Small intestine (tissue), 7 donors: Measurements from ENCODE around the gene CGB2. TPM values are rescaled to one million over a fixed set of nuclear protein-coding genes. Genes with fewer than 3 reads are reported as not detected.
"Not testable (repeated sequence)": the region's sequence is repeated elsewhere in the genome, so short reads cannot be mapped to it uniquely, and the experiment has no call there.

Experiments
- DNase-seq, 2 donors: peaks; one replicate each; pipeline versions ENCODE4 v3.0.0 to v3.0.0-alpha.2; 2013
- FAIRE-seq: peaks from 2 replicates; lab custom pipeline; 2012; peaks lifted over from hg19 to GRCh38; lab: Jason Lieb, UNC
- H3K27ac ChIP-seq, 3 donors: one replicate each; pipeline ENCODE4 v1.5.1; 2013; ENCODE audit warnings: low read length in 2 of 3, mild to moderate bottlenecking in 2 of 3, control low read depth in 1 of 3, inconsistent platforms in 1 of 3, low read depth in 1 of 3, moderate library complexity in 1 of 3
- H3K27me3 ChIP-seq, 3 donors: one replicate each; pipeline ENCODE4 v1.6.1; 2013; ENCODE audit warnings: low read length in 3 of 3, inconsistent platforms in 1 of 3; ENCODE audit not compliant: control insufficient read depth in 3 of 3, insufficient read depth in 3 of 3
- H3K36me3 ChIP-seq, 3 donors: one replicate each; pipeline ENCODE4 v1.6.1; 2013; ENCODE audit warnings: low read length in 3 of 3, inconsistent platforms in 1 of 3, low read depth in 1 of 3, mild to moderate bottlenecking in 1 of 3, moderate library complexity in 1 of 3; ENCODE audit not compliant: control insufficient read depth in 3 of 3, insufficient read depth in 2 of 3
- H3K4me1 ChIP-seq, 3 donors: one replicate each; pipeline ENCODE4 v1.6.1; 2013; ENCODE audit warnings: low read length in 2 of 3, inconsistent platforms in 1 of 3, low read depth in 1 of 3, mild to moderate bottlenecking in 1 of 3, moderate library complexity in 1 of 3; ENCODE audit not compliant: control insufficient read depth in 3 of 3, insufficient read depth in 2 of 3
- H3K4me3 ChIP-seq, 3 donors: one replicate each; pipeline ENCODE4 v1.5.1; 2013; ENCODE audit warnings: low read length in 3 of 3, control low read depth in 1 of 3, inconsistent platforms in 1 of 3, low read depth in 1 of 3, mild to moderate bottlenecking in 1 of 3, moderate library complexity in 1 of 3
- H3K9me3 ChIP-seq, 2 donors: one replicate each; pipeline ENCODE4 v1.6.1; 2013; ENCODE audit warnings: low read depth in 1 of 2, low read length in 1 of 2; ENCODE audit not compliant: control insufficient read depth in 2 of 2, insufficient read depth in 1 of 2
- WGBS, 3 donors: extraction: QIAGEN DNeasy Blood & Tissue Kit; methylation state at CpG; one replicate each; pipeline ENCODE4 v1.1.7; 2013; 5-methylcytosine and 5-hydroxymethylcytosine counted together
- polyA plus RNA-seq, 4 donors: library from polyadenylated mRNA; stranded (reverse) in 3 of 4; unstranded in 1 of 4; fragments of 200-250 nt in 3 of 4; fragments of 120-200 nt in 1 of 4; gene quantifications; one replicate each; pipeline versions ENCODE4 v1.2.1 to v1.2.3, GENCODE V29; 2013
- donor health status: healthy with polysubstance abuse.
- donor health status: control.
- donor health status: control.
- donor health status: Bipolar disorder and iron deficiency.
- donor health status: healthy.

Gene CGB2
- polyA plus RNA-seq, 4 donors, result not detected

GRCh38 chr19:49014870-49015255, 16.8 kb upstream of the CGB2 start:
- Histone ChIP-seq H3K9me3 (no peaks in the 10 kb centered on the region), H3K4me3 (no peak overlapping the region), H3K4me1 (peaks cover 0 to 11% (median 4%) of the 10 kb centered on the region in 3 donors), H3K36me3 (peaks cover 5 to 65% (median 7%) of the 10 kb centered on the region in 3 donors), H3K27ac (no peak overlapping the region), H3K27me3 (peaks cover 0 to 15% (median 0%) of the 10 kb centered on the region in 3 donors)
- no peak for DNase-seq
- WGBS, 3 donors, result 93 to 94% (median 93%) methylated on average over 18 of the region's 18 CpGs
- FAIRE-seq, result no peak

GRCh38 chr19:49016067-49016839, 15.4 kb upstream of the CGB2 start:
- FAIRE-seq, result no peak
- no peaks in the 10 kb centered on the region for H3K9me3 ChIP-seq

GRCh38 chr19:49017041-49017665, 14.5 kb upstream of the CGB2 start, which contains the start of gene LHB:
TSS of gene LHB (minus strand) at chr19:49017091. CDS start at chr19:49017081, 10 bp downstream.
- peaks cover 0 to 11% (median 4%) of the 10 kb centered on the region in 3 donors for H3K4me1 ChIP-seq
- FAIRE-seq (no peak), DNase-seq (no peak)
- peak within 1 kb of the TSS; percentile 22 to 55 (median 39) for H3K4me3 ChIP-seq
- H3K9me3 ChIP-seq, result no peaks in the 10 kb centered on the region
- peaks cover 0 to 43% (median 5%) of the 10 kb centered on the region in 3 donors for H3K36me3 ChIP-seq
- H3K27ac ChIP-seq, result peak within 1 kb of the TSS in 2 of 3 donors; percentile 16 to 27
- WGBS, 3 donors, result 60 to 72% (median 65%) methylated on average over 17 of the region's 17 CpGs
- peaks cover 0 to 38% (median 0%) of the 10 kb centered on the region in 3 donors for H3K27me3 ChIP-seq

More at GRCh38 chr19:49016067-49016839, 15.4 kb upstream of the CGB2 start:
- DNase-seq, result no peak
- no peak overlapping the region for H3K4me3 ChIP-seq
- peaks cover 0 to 52% (median 5%) of the 10 kb centered on the region in 3 donors for H3K36me3 ChIP-seq
- peaks cover 0 to 11% (median 4%) of the 10 kb centered on the region in 3 donors for H3K4me1 ChIP-seq
- peaks cover 0 to 29% (median 0%) of the 10 kb centered on the region in 3 donors for H3K27me3 ChIP-seq
- WGBS, 3 donors, result 92 to 95% (median 94%) methylated on average over 21 to 26 of the region's 29 CpGs
- no peak overlapping the region for H3K27ac ChIP-seq

- Histone ChIP-seq H3K27me3 (peaks cover 0 to 39% (median 0%) of the 10 kb centered on the region in 3 donors), H3K4me1 (peaks cover 0 to 11% (median 4%) of the 10 kb centered on the region in 3 donors), H3K36me3 (peaks cover 0 to 37% (median 5%) of the 10 kb centered on the region in 3 donors), H3K9me3 (no peaks in the 10 kb centered on the region), H3K27ac (peak overlapping the region in 1 of 3 donors; percentile 27), H3K4me3 (peak overlapping the region; percentile 22 to 55 (median 39))
- DNase-seq (peak; percentile 77 to 80), FAIRE-seq (no peak)
- 0 to 1% (median 0%) methylated on average over 50 to 62 of the region's 62 CpGs for WGBS, 3 donors
These were observed 13.9 kb upstream of the CGB2 start for GRCh38 chr19:49017666-49018351.

- peaks cover 0 to 11% (median 4%) of the 10 kb centered on the region in 3 donors for H3K4me1 ChIP-seq
- peaks cover 0 to 33% (median 5%) of the 10 kb centered on the region in 3 donors for H3K36me3 ChIP-seq
- FAIRE-seq, H3K27ac ChIP-seq, H3K9me3 ChIP-seq: not testable (repeated sequence)
- peak overlapping the region in 2 of 3 donors; percentile 18 to 55 for H3K4me3 ChIP-seq
- 1 to 4% (median 3%) methylated on average over 43 to 50 of the region's 50 CpGs for WGBS, 3 donors
- H3K27me3 ChIP-seq, result peaks cover 0 to 39% (median 0%) of the 10 kb centered on the region in 3 donors
- DNase-seq, result peak; percentile 40 to 41
These were observed 13.1 kb upstream of the CGB2 start for GRCh38 chr19:49018388-49019241.

- Histone ChIP-seq H3K4me3 (peak overlapping the region in 2 of 3 donors; percentile 19 to 55), H3K4me1 (peaks cover 0 to 11% (median 4%) of the 10 kb centered on the region in 3 donors), H3K9me3 (no peaks in the 10 kb centered on the region), H3K36me3 (peaks cover 0 to 25% (median 5%) of the 10 kb centered on the region in 3 donors), H3K27me3 (peaks cover 0 to 39% (median 0%) of the 10 kb centered on the region in 3 donors), H3K27ac (no peak overlapping the region)
- DNase-seq, result peak; percentile 61 to 81
- 5 to 17% (median 10%) methylated on average over 41 of the region's 41 CpGs for WGBS, 3 donors
- no peak for FAIRE-seq
These were observed 12.3 kb upstream of the CGB2 start for GRCh38 chr19:49019242-49019932.

GRCh38 chr19:49020342-49020741, 11.3 kb upstream of the CGB2 start:
- no peak for DNase-seq
- 42 to 76% (median 44%) methylated on average over 11 of the region's 11 CpGs for WGBS, 3 donors

More at GRCh38 chr19:49020342-49020741, 11.3 kb upstream of the CGB2 start:
- Histone ChIP-seq H3K27ac (no peak overlapping the region), H3K4me3 (no peak overlapping the region), H3K27me3 (peaks cover 0 to 39% (median 0%) of the 10 kb centered on the region in 3 donors), H3K9me3 (no peaks in the 10 kb centered on the region), H3K4me1 (peaks cover 0 to 11% (median 4%) of the 10 kb centered on the region in 3 donors), H3K36me3 (peaks cover 0 to 16% (median 3%) of the 10 kb centered on the region in 3 donors)
- FAIRE-seq, result no peak
